HepG2 (cell line): ENCODE results near the gene GPR176. TPM values are rescaled to one million over a fixed set of nuclear protein-coding genes. Genes with fewer than 3 reads are reported as not detected.

Source experiments
- AGO1 ChIP-seq: fragments of 200-400 bp; formaldehyde crosslinking; IDR thresholded peaks from 2 replicates; pipeline ENCODE4 v1.6.1; 2017; ENCODE audit warnings: mild to moderate bottlenecking, low read depth, low read length, moderate library complexity; ENCODE audit not compliant: poor library complexity, severe bottlenecking
- ATF1 ChIP-seq: IDR thresholded peaks from 2 replicates; pipeline ENCODE4 v1.6.1; 2016; ENCODE audit warnings: mild to moderate bottlenecking, control low read depth
- ERF ChIP-seq: IDR thresholded peaks from 2 replicates; pipeline ENCODE4 v1.6.1; 2018; ENCODE audit warnings: missing biosample characterization, missing genetic modification reagents
- FOXP1 ChIP-seq, 2 experiments: fragments of 450-650 bp in 1 of 2; IDR thresholded peaks; 2 replicates each; pipeline ENCODE4 v1.6.1; 2017 to 2018; ENCODE audit warnings: antibody characterized with exemption in 1 of 2
- IKZF4 ChIP-seq: sonication (generic); formaldehyde crosslinking; IDR thresholded peaks from 2 replicates; pipeline ENCODE4 v1.5.1; 2020; ENCODE audit warnings: borderline replicate concordance, mild to moderate bottlenecking, low read depth, missing genetic modification reagents; ENCODE audit errors: not compliant biosample characterization
- NFRKB ChIP-seq: fragments of 450-650 bp; IDR thresholded peaks from 2 replicates; pipeline ENCODE4 v1.6.1; 2017
- NPAS2 ChIP-seq: sonication (generic); formaldehyde crosslinking; IDR thresholded peaks from 2 replicates; pipeline ENCODE4 v1.8.0; 2022; ENCODE audit warnings: mild to moderate bottlenecking, missing genetic modification reagents, borderline replicate concordance
- NR2F6 ChIP-seq, 2 experiments: IDR thresholded peaks; 2 replicates each; pipeline ENCODE4 v1.6.1; 2016; ENCODE audit warnings: antibody characterized with exemption in 1 of 2, mild to moderate bottlenecking in 1 of 2
- PPARG ChIP-seq: conservative IDR thresholded peaks from 2 replicates; pipeline ENCODE4 v1.6.1; 2016; ENCODE audit warnings: missing biosample characterization, missing genetic modification reagents
- RFXAP ChIP-seq: sonication (generic); formaldehyde crosslinking; IDR thresholded peaks from 2 replicates; pipeline ENCODE4 v1.4.0; 2020; ENCODE audit warnings: missing genetic modification reagents, borderline replicate concordance
- SP5 ChIP-seq: IDR thresholded peaks from 2 replicates; pipeline ENCODE4 v1.6.1; 2016; ENCODE audit warnings: low read depth, borderline replicate concordance
- TOE1 ChIP-seq: sonication (generic); formaldehyde crosslinking; IDR thresholded peaks from 2 replicates; pipeline ENCODE4 v1.4.0; 2020; ENCODE audit warnings: mild to moderate bottlenecking, missing genetic modification reagents
- ZMYM4 ChIP-seq: sonication (generic); formaldehyde crosslinking; IDR thresholded peaks from 2 replicates; pipeline ENCODE4 v1.8.1; 2023; ENCODE audit warnings: mild to moderate bottlenecking, missing genetic modification reagents
- ZNF34 ChIP-seq: sonication (generic); formaldehyde crosslinking; IDR thresholded peaks from 2 replicates; pipeline ENCODE4 v1.4.0; 2020; ENCODE audit warnings: mild to moderate bottlenecking, missing genetic modification reagents, borderline replicate concordance
- ZNF7 ChIP-seq: IDR thresholded peaks from 2 replicates; pipeline ENCODE4 v1.6.1; 2016; ENCODE audit warnings: missing biosample characterization, missing genetic modification reagents
- polyA plus RNA-seq, 8 experiments: library from polyadenylated mRNA; depleted of rRNA in 3 of 8; stranded (reverse) in 7 of 8; unstranded in 1 of 8; fragments of >200 nt; fragmentation: Illumina TruSeq in 4 of 8; extraction: Trizol in 4 of 8; gene quantifications; 2 replicates each; pipeline versions ENCODE4 v1.2.1 to v1.2.3, GENCODE V29; 2011 to 2016; ENCODE audit warnings: low read depth in 4 of 8, missing spikeins in 1 of 8, mixed read lengths in 1 of 8; ENCODE audit not compliant: insufficient read depth in 1 of 8
- total RNA-seq, 5 experiments: library from RNA; depleted of rRNA; stranded (reverse); fragments of >200 nt; fragmentation: Illumina TruSeq; extraction: Trizol; gene quantifications; 2 replicates each; pipeline ENCODE4 v1.2.3, GENCODE V29; 2016; ENCODE audit warnings: low read depth in 1 of 5
- TF ChIP-seq, protein P1 (sequence below), 2 experiments: fragments of 450-650 bp in 1 of 2; sonication (generic) in 1 of 2; formaldehyde crosslinking; IDR thresholded peaks; 2 replicates each; pipeline versions ENCODE4 v1.5.0 to v1.8.0; 2020 to 2022; ENCODE audit warnings: mild to moderate bottlenecking in 1 of 2, missing genetic modification reagents in 1 of 2
- TF ChIP-seq, protein P2 (sequence below): sonication (generic); formaldehyde crosslinking; IDR thresholded peaks from 2 replicates; pipeline ENCODE4 v1.4.0; 2020; ENCODE audit warnings: missing genetic modification reagents, borderline replicate concordance
- TF ChIP-seq, protein P3 (sequence below): sonication (generic); formaldehyde crosslinking; IDR thresholded peaks from 2 replicates; pipeline ENCODE4 v1.4.0; 2020; ENCODE audit warnings: missing genetic modification reagents
- TF ChIP-seq, protein P4 (sequence below): sonication (generic); formaldehyde crosslinking; IDR thresholded peaks from 2 replicates; pipeline ENCODE4 v1.4.0; 2020; ENCODE audit warnings: missing genetic modification reagents, borderline replicate concordance

Gene GPR176
- total and polyA plus RNA-seq, 2 of the 13 experiments (the other 11 are each of a cell fraction or from before 2014, with no cell fraction given), result 0.11 to 0.20 TPM

DNA sequence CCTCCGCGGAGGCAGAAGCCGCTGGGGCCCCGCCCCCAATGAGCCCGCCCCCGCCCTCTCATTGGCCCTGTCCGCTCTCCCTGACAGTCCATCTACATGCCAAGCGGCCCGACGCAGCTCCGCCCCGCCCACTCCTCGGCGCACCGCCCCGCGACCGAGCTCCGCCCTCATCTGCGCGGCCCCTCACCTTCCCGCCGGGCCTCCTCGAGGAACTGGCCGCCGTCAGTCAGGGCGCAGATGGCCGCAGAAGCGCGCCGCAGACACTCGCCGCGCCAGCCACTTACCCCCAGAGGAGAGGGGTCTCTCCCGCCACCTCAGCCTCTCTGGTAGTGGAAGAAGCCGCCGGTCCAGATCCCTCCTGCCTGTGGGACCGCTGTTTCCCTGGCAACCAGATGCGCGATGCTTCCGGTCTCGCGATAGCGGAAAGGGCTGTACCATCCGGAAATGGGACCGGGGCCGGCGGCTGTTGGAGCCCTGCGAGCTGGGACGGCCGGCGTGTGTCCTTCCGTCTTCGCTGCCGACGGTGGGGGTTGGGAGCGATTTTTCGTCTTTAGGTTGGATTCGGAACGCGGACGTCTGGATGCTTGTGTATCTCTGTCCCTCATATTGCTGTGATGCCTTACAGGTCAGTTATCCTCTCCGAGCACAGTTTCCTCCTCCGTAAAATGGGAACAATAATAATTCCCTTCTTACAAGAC lies 137.5 kb downstream of the GPR176 start, which contains the start of gene FSIP1 (continued):
- no peak for TF ChIP-seq NR2F6 (IDR thresholded peaks at IDR 0.05)
- TF ChIP-seq NR2F6 (CRISPR knock-in tag; IDR thresholded peaks at IDR 0.05), result peak; percentile 6; the same call in 1 of the 2 replicates
- no peak for TF ChIP-seq PPARG
- no peak for TF ChIP-seq AGO1
- TF ChIP-seq, protein P1, sequence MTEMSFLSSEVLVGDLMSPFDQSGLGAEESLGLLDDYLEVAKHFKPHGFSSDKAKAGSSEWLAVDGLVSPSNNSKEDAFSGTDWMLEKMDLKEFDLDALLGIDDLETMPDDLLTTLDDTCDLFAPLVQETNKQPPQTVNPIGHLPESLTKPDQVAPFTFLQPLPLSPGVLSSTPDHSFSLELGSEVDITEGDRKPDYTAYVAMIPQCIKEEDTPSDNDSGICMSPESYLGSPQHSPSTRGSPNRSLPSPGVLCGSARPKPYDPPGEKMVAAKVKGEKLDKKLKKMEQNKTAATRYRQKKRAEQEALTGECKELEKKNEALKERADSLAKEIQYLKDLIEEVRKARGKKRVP (CRISPR knock-in tag; IDR thresholded peaks at IDR 0.05), result peak in 1 of 2 experiments; percentile 40; a peak in 1 of 4 replicates
- TF ChIP-seq, protein P2, sequence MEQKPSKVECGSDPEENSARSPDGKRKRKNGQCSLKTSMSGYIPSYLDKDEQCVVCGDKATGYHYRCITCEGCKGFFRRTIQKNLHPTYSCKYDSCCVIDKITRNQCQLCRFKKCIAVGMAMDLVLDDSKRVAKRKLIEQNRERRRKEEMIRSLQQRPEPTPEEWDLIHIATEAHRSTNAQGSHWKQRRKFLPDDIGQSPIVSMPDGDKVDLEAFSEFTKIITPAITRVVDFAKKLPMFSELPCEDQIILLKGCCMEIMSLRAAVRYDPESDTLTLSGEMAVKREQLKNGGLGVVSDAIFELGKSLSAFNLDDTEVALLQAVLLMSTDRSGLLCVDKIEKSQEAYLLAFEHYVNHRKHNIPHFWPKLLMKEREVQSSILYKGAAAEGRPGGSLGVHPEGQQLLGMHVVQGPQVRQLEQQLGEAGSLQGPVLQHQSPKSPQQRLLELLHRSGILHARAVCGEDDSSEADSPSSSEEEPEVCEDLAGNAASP (CRISPR knock-in tag), result no peak
- TF ChIP-seq ZNF34, result 0 out of 2 replicates have a peak, but pooled peaks have one; percentile 68
- TF ChIP-seq ZNF7, result no peak
- TF ChIP-seq FOXP1 (IDR thresholded peaks at IDR 0.05), result no peak
- no peak; the same call in 1 of the 2 replicates for TF ChIP-seq FOXP1 (CRISPR knock-in tag; IDR thresholded peaks at IDR 0.05)
- peak; percentile 97 for TF ChIP-seq ZMYM4 (CRISPR knock-in tag)
- TF ChIP-seq SP5 (CRISPR knock-in tag), result peak; percentile 52
- no peak for TF ChIP-seq TOE1 (CRISPR knock-in tag)
- TF ChIP-seq NPAS2 (CRISPR knock-in tag), result no peak
- 0 out of 2 replicates have a peak, but pooled peaks have one; percentile 14 for TF ChIP-seq ERF (CRISPR knock-in tag)
- TF ChIP-seq RFXAP (CRISPR knock-in tag), result peak; percentile 59; the same call in 1 of the 2 replicates
- TF ChIP-seq ATF1, result no peak
- TF ChIP-seq, protein P3, sequence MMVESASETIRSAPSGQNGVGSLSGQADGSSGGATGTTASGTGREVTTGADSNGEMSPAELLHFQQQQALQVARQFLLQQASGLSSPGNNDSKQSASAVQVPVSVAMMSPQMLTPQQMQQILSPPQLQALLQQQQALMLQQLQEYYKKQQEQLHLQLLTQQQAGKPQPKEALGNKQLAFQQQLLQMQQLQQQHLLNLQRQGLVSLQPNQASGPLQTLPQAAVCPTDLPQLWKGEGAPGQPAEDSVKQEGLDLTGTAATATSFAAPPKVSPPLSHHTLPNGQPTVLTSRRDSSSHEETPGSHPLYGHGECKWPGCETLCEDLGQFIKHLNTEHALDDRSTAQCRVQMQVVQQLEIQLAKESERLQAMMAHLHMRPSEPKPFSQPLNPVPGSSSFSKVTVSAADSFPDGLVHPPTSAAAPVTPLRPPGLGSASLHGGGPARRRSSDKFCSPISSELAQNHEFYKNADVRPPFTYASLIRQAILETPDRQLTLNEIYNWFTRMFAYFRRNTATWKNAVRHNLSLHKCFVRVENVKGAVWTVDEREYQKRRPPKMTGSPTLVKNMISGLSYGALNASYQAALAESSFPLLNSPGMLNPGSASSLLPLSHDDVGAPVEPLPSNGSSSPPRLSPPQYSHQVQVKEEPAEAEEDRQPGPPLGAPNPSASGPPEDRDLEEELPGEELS (CRISPR knock-in tag), result peak; percentile 45; the same call in 1 of the 2 replicates
- TF ChIP-seq, protein P4, sequence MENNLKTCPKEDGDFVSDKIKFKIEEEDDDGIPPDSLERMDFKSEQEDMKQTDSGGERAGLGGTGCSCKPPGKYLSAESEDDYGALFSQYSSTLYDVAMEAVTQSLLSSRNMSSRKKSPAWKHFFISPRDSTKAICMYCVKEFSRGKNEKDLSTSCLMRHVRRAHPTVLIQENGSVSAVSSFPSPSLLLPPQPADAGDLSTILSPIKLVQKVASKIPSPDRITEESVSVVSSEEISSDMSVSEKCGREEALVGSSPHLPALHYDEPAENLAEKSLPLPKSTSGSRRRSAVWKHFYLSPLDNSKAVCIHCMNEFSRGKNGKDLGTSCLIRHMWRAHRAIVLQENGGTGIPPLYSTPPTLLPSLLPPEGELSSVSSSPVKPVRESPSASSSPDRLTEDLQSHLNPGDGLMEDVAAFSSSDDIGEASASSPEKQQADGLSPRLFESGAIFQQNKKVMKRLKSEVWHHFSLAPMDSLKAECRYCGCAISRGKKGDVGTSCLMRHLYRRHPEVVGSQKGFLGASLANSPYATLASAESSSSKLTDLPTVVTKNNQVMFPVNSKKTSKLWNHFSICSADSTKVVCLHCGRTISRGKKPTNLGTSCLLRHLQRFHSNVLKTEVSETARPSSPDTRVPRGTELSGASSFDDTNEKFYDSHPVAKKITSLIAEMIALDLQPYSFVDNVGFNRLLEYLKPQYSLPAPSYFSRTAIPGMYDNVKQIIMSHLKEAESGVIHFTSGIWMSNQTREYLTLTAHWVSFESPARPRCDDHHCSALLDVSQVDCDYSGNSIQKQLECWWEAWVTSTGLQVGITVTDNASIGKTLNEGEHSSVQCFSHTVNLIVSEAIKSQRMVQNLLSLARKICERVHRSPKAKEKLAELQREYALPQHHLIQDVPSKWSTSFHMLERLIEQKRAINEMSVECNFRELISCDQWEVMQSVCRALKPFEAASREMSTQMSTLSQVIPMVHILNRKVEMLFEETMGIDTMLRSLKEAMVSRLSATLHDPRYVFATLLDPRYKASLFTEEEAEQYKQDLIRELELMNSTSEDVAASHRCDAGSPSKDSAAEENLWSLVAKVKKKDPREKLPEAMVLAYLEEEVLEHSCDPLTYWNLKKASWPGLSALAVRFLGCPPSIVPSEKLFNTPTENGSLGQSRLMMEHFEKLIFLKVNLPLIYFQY (CRISPR knock-in tag), result peak; percentile 73; the same call in 1 of the 2 replicates
- TF ChIP-seq IKZF4 (CRISPR knock-in tag), result no peak
- TF ChIP-seq NFRKB, result no peak
